Fibroblast of mammary gland (primary cell): ENCODE results near the gene NMBR.

ENCODE experiments used
- DNase-seq: peaks from one replicate; pipeline ENCODE4 v3.0.0-alpha.2; 2010; ENCODE audit warnings: low read depth
- H3K4me3 ChIP-seq: 2 replicates; pipeline ENCODE4 v1.5.1; 2011; ENCODE audit warnings: low read depth, mild to moderate bottlenecking, low read length, moderate library complexity; ENCODE audit not compliant: control insufficient read depth
- CTCF ChIP-seq: conservative IDR thresholded peaks from 2 replicates; pipeline ENCODE4 v1.5.1; 2011; ENCODE audit warnings: low read depth, low read length, inconsistent platforms; ENCODE audit not compliant: control insufficient read depth, insufficient read depth

Gene NMBR

GRCh38 chr6:142187209-142187608 lies 40.3 kb upstream of the NMBR start:
- TF ChIP-seq CTCF = no peak
- DNase-seq = peak; percentile 71
- H3K4me3 ChIP-seq = no peak overlapping the region

- DNase-seq = no peak
- no peak for TF ChIP-seq CTCF
- no peak overlapping the region for H3K4me3 ChIP-seq
Observed at GRCh38 chr6:142185641-142186040, 38.7 kb upstream of the NMBR start.

- TF ChIP-seq CTCF = no peak
- DNase-seq = no peak
Observed at GRCh38 chr6:142184307-142184706, 37.4 kb upstream of the NMBR start.

GRCh38 chr6:142183351-142183750 lies 36.4 kb upstream of the NMBR start:
- TF ChIP-seq CTCF = no peak
- H3K4me3 ChIP-seq = no peak overlapping the region
- DNase-seq = no peak

More at GRCh38 chr6:142184307-142184706, 37.4 kb upstream of the NMBR start:
- H3K4me3 ChIP-seq = no peak overlapping the region

GRCh38 chr6:142182004-142182403 lies 35.1 kb upstream of the NMBR start:
- TF ChIP-seq CTCF = no peak
- H3K4me3 ChIP-seq = no peak overlapping the region
- DNase-seq = no peak

- TF ChIP-seq CTCF = no peak
- no peak for DNase-seq
- no peak overlapping the region for H3K4me3 ChIP-seq
Observed at GRCh38 chr6:142178129-142178528, 31.2 kb upstream of the NMBR start.

- no peak overlapping the region for H3K4me3 ChIP-seq
- no peak for TF ChIP-seq CTCF
- no peak for DNase-seq
Observed at GRCh38 chr6:142174703-142175102, 27.8 kb upstream of the NMBR start.
